K562 (cell line): ENCODE measurements around the gene FMNL3. TPM values are rescaled to one million over a fixed set of nuclear protein-coding genes. Genes with fewer than 3 reads are reported as not detected.

Source experiments
- ATAC-seq: fragments of 200-7000 bp; cut with Tn5 transposase; 3 replicates; pipeline ENCODE4 v1.9.1; 2020; ENCODE audit warnings: moderate library complexity
- BruUV-seq: library from RNA; stranded (reverse); fragments of 400-500 nt; replicated peaks from 2 replicates; lab custom pipeline; 2021; lab: Mats Ljungman, UMichigan
- CTCF ChIA-PET: fragments of 300-600 bp; formaldehyde crosslinking; extraction: SDS; loops from one replicate; lab custom pipeline; 2021; ENCODE audit warnings: low intra/inter-chr PET ratio; lab: Yijun Ruan, JAX
- POLR2A ChIA-PET: fragments of 300-600, 350-650 bp; sonication (Branson Sonifier 250); formaldehyde crosslinking; extraction: SDS; loops from one replicate; lab custom pipeline; 2021; ENCODE audit warnings: antibody characterized with exemption, inconsistent platforms; lab: Yijun Ruan, JAX
- DNase-seq, 4 experiments: peaks; one replicate each; pipeline versions ENCODE4 v3.0.0 to v3.0.0-alpha.2; 2011 to 2018; ENCODE audit warnings: low spot score in 3 of 4, mixed read lengths in 3 of 4; ENCODE audit errors: extremely low read depth in 1 of 4
- FAIRE-seq: peaks from 2 replicates; lab custom pipeline; 2011; peaks lifted over from hg19 to GRCh38; lab: Jason Lieb, UNC
- H2AFZ ChIP-seq: 2 replicates; pipeline ENCODE4 v1.6.0; 2011; ENCODE audit warnings: low read depth, low read length, control low read depth, inconsistent platforms
- H3K27ac ChIP-seq: fragments of 200-600 bp; 3 replicates; pipeline ENCODE4 v1.8.0; 2011; ENCODE audit warnings: low read depth, mild to moderate bottlenecking, control low read depth, inconsistent platforms, low read length, moderate library complexity, mixed read lengths; ENCODE audit errors: extremely low read depth
- H3K27me3 ChIP-seq, 2 experiments: fragments of 300-600 bp in 1 of 2; 2 replicates in 1 of 2; 3 replicates in 1 of 2; pipeline versions ENCODE4 v1.6.0 to v1.8.0; 2011; ENCODE audit warnings: inconsistent platforms in 2 of 2, low read length in 2 of 2, mild to moderate bottlenecking in 1 of 2, mixed read lengths in 1 of 2, moderate library complexity in 1 of 2; ENCODE audit not compliant: control insufficient read depth in 2 of 2, insufficient read depth in 2 of 2
- H3K36me3 ChIP-seq: fragments of 300-600 bp; 3 replicates; pipeline ENCODE4 v1.8.0; 2011; ENCODE audit warnings: mild to moderate bottlenecking, low read length, inconsistent platforms; ENCODE audit not compliant: control insufficient read depth, insufficient read depth
- H3K4me1 ChIP-seq, 2 experiments: fragments of 200-600 bp in 1 of 2; replicated peaks in 1 of 2; 2 replicates in 1 of 2; 3 replicates in 1 of 2; pipeline versions ENCODE4 v1.5.1 to v1.8.0; 2011; ENCODE audit warnings: inconsistent platforms in 2 of 2, low read length in 2 of 2, mild to moderate bottlenecking in 1 of 2, mixed read lengths in 1 of 2, moderate library complexity in 1 of 2; ENCODE audit not compliant: control insufficient read depth in 2 of 2, insufficient read depth in 2 of 2
- H3K4me2 ChIP-seq: 2 replicates; pipeline ENCODE4 v1.6.1; 2011; ENCODE audit warnings: low read length, control low read depth, inconsistent platforms, mixed read lengths; ENCODE audit not compliant: insufficient read depth
- H3K4me3 ChIP-seq: fragments of 200-600 bp; sonication (generic), shearing (Covaris generic); 2 replicates; pipeline ENCODE4 v1.5.1; 2016; ENCODE audit warnings: control low read depth, inconsistent platforms
- H3K79me2 ChIP-seq: fragments of 200-600 bp; 3 replicates; pipeline ENCODE4 v1.8.0; 2011; ENCODE audit warnings: low read length, inconsistent platforms; ENCODE audit not compliant: control insufficient read depth, insufficient read depth
- H3K9ac ChIP-seq, 2 experiments: 2 replicates each; pipeline versions ENCODE4 v1.6.0 to v1.6.1; 2011; ENCODE audit warnings: low read depth in 2 of 2, low read length in 2 of 2, control low read depth in 1 of 2, inconsistent platforms in 1 of 2, mild to moderate bottlenecking in 1 of 2, mixed read lengths in 1 of 2; ENCODE audit not compliant: insufficient read depth in 1 of 2
- H3K9me1 ChIP-seq: one replicate; pipeline ENCODE4 v1.6.0; 2011; ENCODE audit warnings: inconsistent platforms, mild to moderate bottlenecking, low read length, moderate library complexity; ENCODE audit not compliant: control insufficient read depth, insufficient read depth
- H3K9me3 ChIP-seq: replicated peaks from 2 replicates; pipeline ENCODE4 v1.5.1; 2011; ENCODE audit warnings: low read depth, low read length, inconsistent platforms; ENCODE audit not compliant: control insufficient read depth, insufficient read depth
- H4K20me1 ChIP-seq: replicated peaks from 2 replicates; pipeline ENCODE4 v1.6.1; 2011; ENCODE audit warnings: low read length, inconsistent platforms, mixed read lengths; ENCODE audit not compliant: control insufficient read depth, insufficient read depth
- PTTG1 ChIP-seq: fragments of 450-650 bp; IDR thresholded peaks from 2 replicates; pipeline ENCODE4 v1.6.1; 2016; ENCODE audit warnings: low read depth, mild to moderate bottlenecking, missing genetic modification characterization, missing compliant biosample characterization
- ZBTB1 ChIP-seq: sonication (generic); formaldehyde crosslinking; IDR thresholded peaks from 2 replicates; pipeline ENCODE4 v1.8.1; 2023; ENCODE audit warnings: missing genetic modification reagents, low read depth, mild to moderate bottlenecking, borderline replicate concordance
- ZBTB11 ChIP-seq, 3 experiments: fragments of 200-800 bp in 1 of 3; fragments of 250-450 bp in 1 of 3; fragments of 450-650 bp in 1 of 3; sonication (Bioruptor Pico) in 1 of 3; sonication (Bioruptor generic) in 1 of 3; formaldehyde crosslinking in 1 of 3; IDR thresholded peaks; 2 replicates each; pipeline versions ENCODE4 v1.6.1 to v1.8.0; 2016 to 2022; ENCODE audit warnings: mild to moderate bottlenecking in 2 of 3, missing genetic modification characterization in 2 of 3, missing compliant biosample characterization in 1 of 3, moderate library complexity in 1 of 3
- WGBS: fragments of 100-300 bp; shearing (Covaris generic); methylation state at CpG from one replicate; pipeline ENCODE4 v1.1.6; 2016; ENCODE audit warnings: low coverage, mixed read lengths; ENCODE audit not compliant: insufficient coverage; ENCODE audit errors: missing lambda C conversion rate; 5-methylcytosine and 5-hydroxymethylcytosine counted together
- in situ Hi-C: fragments of 300-500 bp; cut with MboI; formaldehyde crosslinking; loops from 4 replicates; pipeline ENCODE4 v1.15.0; 2018; ENCODE audit warnings: inconsistent platforms, mixed read lengths
- intact Hi-C: fragments of 100-400 bp; cut with micrococcal nuclease; formaldehyde crosslinking; loops from 2 replicates; pipeline ENCODE4 v1.14.2; 2022
- polyA plus RNA-seq, 8 experiments: library from polyadenylated mRNA; depleted of rRNA in 4 of 8; stranded (reverse) in 5 of 8; unstranded in 3 of 8; fragments of >200 nt; fragmentation: Nextera tagmentation in 2 of 8; fragmentation: Illumina TruSeq in 1 of 8; extraction: Ambion mirVana in 2 of 8; extraction: Trizol in 1 of 8; gene quantifications; 2 replicates each; pipeline versions ENCODE4 v1.2.1 to v1.2.3, GENCODE V29; 2011 to 2014; ENCODE audit warnings: inconsistent platforms in 1 of 8, missing spikeins in 1 of 8
- total RNA-seq, 7 experiments: library from RNA; depleted of rRNA in 6 of 7; stranded (reverse); fragments of >200 nt in 6 of 7; fragmentation: Illumina TruSeq in 2 of 7; extraction: Trizol in 2 of 7; gene quantifications; 2 replicates each; pipeline versions ENCODE4 v1.2.1 to v1.2.3, GENCODE V29; 2011 to 2021; ENCODE audit warnings: low replicate concordance in 1 of 7

FMNL3 gene
- total and polyA plus RNA-seq, 9 of the 15 experiments (the other 6 are each of a cell fraction or from before 2014, with no cell fraction given) = 0.49 to 14.4 (median 6.8) TPM

DNA sequence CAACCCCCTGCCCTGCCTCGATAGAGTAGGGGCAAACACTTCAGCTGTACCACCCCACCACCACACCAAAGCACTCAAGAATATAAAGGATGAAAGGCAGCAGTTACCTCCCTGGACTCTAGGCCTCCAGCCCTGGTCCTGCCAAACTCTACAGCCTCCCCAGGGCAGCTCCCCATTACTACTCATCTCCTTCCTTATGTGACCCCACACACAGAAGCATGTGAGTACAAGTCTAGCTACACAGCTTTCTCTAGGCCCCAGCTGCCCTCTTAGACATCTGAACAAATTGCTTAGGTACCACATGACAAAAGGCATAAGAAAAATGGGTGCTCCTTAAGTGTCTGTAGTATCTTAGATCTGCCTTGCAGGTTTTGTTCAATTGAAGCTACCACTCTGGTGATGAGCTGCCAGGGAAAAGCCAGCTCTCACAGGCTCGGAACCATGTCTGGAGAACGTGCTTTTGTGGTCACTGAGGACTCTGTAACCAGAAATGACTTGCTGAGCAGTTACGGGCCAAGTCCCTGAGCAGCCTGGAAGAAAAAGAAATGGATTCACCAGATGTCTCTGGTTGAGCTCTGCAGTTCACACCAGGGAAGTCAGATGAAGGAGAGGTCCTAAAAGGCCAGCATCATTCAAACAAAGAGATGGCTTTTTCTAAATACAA lies 32.8 kb downstream of the FMNL3 start:
- POLR2A ChIA-PET = interaction anchor here (0.5 to 3.3 kb wide), 9 partner anchors 8 to 409 kb away, joined by 3 to 14 read pairs (median 4); partner anchors contain the start of gene TMBIM6
- Histone ChIP-seq H3K36me3 (no peaks in the 10 kb centered on the region), H3K79me2 (no peaks in the 10 kb centered on the region; the same call in 2 of the 3 replicates), H3K27ac (peak overlapping the region; percentile 61; the same call in 2 of the 3 replicates), H3K4me2 (peak overlapping the region; percentile 71; the same call in 1 of the 2 replicates), H3K9ac (peak overlapping the region in 1 of 2 experiments; percentile 21; a peak in 2 of 4 replicates), H3K9me3 (no peaks in the 10 kb centered on the region), H3K9me1 (no peaks in the 10 kb centered on the region), H3K4me1 (peaks cover 20 to 40% of the 10 kb centered on the region in 2 experiments), H3K27me3 (no peaks in the 10 kb centered on the region), H4K20me1 (no peaks in the 10 kb centered on the region), H3K4me3 (no peak overlapping the region), H2AFZ (peak overlapping the region; percentile 53; the same call in 1 of the 2 replicates)
- intact Hi-C loops (loop anchor here (5.0 kb wide), 1 partner anchor 33 kb away; the partner anchor contains the start of gene FMNL3), in situ Hi-C loops (no loop called here)
- TF ChIP-seq PTTG1 (no peak), ZBTB1 (CRISPR knock-in tag) (0 out of 2 replicates have a peak, but pooled peaks have one; percentile 34), ZBTB11 (CRISPR knock-in tag; IDR thresholded peaks at IDR 0.05) (0 out of 6 replicates have a peak, but pooled peaks of 1 of the 3 experiments have one; percentile 9)
- FAIRE-seq = no peak
- 0 out of 3 replicates have a peak, but pooled peaks have one; percentile 5 for ATAC-seq
- CTCF ChIA-PET = no interaction called here
- 58% methylated on average over 4 of the region's 4 CpGs for WGBS
- no TSS peak for BruUV-seq
- no peak for DNase-seq
